K562 (cell line): ENCODE results near the gene ZNF800. TPM values are rescaled to one million over a fixed set of nuclear protein-coding genes. Genes with fewer than 3 reads are reported as not detected.
A peak's percentile ranks its signal among the peaks of the same experiment; 100 is the strongest.

Experiments used
- ESRRB ChIP-seq: fragments of 250-450 bp; sonication (Bioruptor Pico); IDR thresholded peaks from 2 replicates; pipeline ENCODE4 v1.5.0; 2020; ENCODE audit warnings: mild to moderate bottlenecking, moderate library complexity, borderline replicate concordance
- ETS1 ChIP-seq: conservative IDR thresholded peaks from 2 replicates; pipeline ENCODE4 v1.6.1; 2011; ENCODE audit warnings: low read depth, mild to moderate bottlenecking, low read length; ENCODE audit not compliant: control insufficient read depth
- FOXA1 ChIP-seq: fragments of 450-650 bp; IDR thresholded peaks from 2 replicates; pipeline ENCODE4 v1.6.1; 2016; ENCODE audit warnings: mild to moderate bottlenecking, borderline replicate concordance
- GMEB1 ChIP-seq: fragments of 250-450 bp; sonication (Bioruptor Pico); IDR thresholded peaks from 2 replicates; pipeline ENCODE4 v1.4.0; 2020; ENCODE audit warnings: mild to moderate bottlenecking
- HMG20B ChIP-seq: fragments of 250-450 bp; sonication (Bioruptor Pico); IDR thresholded peaks from 2 replicates; pipeline ENCODE4 v1.5.0; 2021; ENCODE audit warnings: mild to moderate bottlenecking
- KDM1A ChIP-seq, 2 experiments: fragments of 450-650 bp; IDR thresholded peaks; 2 replicates each; pipeline ENCODE4 v1.6.1; 2016; ENCODE audit warnings: mild to moderate bottlenecking in 2 of 2
- MECOM ChIP-seq: fragments of 250-450 bp; sonication (Bioruptor Pico); IDR thresholded peaks from 2 replicates; pipeline ENCODE4 v1.8.0; 2022; ENCODE audit warnings: inconsistent platforms
- NCOA4 ChIP-seq: fragments of 450-650 bp; IDR thresholded peaks from 2 replicates; pipeline ENCODE4 v1.6.1; 2018; ENCODE audit warnings: mild to moderate bottlenecking; ENCODE audit not compliant: partially characterized antibody
- PCBP2 ChIP-seq: fragments of 200-400 bp; formaldehyde crosslinking; IDR thresholded peaks from 2 replicates; pipeline ENCODE4 v1.6.1; 2018; ENCODE audit warnings: low read length, low read depth, mild to moderate bottlenecking, moderate library complexity; ENCODE audit not compliant: poor library complexity, severe bottlenecking
- RBM39 ChIP-seq: fragments of 200-400 bp; formaldehyde crosslinking; optimal IDR thresholded peaks from 2 replicates; pipeline ENCODE3; 2018; ENCODE audit warnings: low read depth, low read length
- SAFB ChIP-seq: fragments of 200-400 bp; formaldehyde crosslinking; IDR thresholded peaks from 2 replicates; pipeline ENCODE4 v1.6.1; 2017; ENCODE audit warnings: low read depth, low read length, borderline replicate concordance
- SNAPC5 ChIP-seq: fragments of 250-450 bp; sonication (Bioruptor Pico); IDR thresholded peaks from 2 replicates; pipeline ENCODE4 v1.8.0; 2021; ENCODE audit warnings: moderate library complexity, mild to moderate bottlenecking, inconsistent platforms
- SP2 ChIP-seq: IDR thresholded peaks from 2 replicates; pipeline ENCODE4 v1.6.1; 2011; ENCODE audit warnings: mild to moderate bottlenecking, low read depth, low read length, moderate library complexity; ENCODE audit not compliant: poor library complexity, severe bottlenecking; ENCODE audit errors: extremely low read depth
- SRSF7 ChIP-seq: fragments of 200-400 bp; formaldehyde crosslinking; optimal IDR thresholded peaks from 2 replicates; pipeline ENCODE3; 2017; ENCODE audit warnings: mild to moderate bottlenecking, low read depth, low read length
- TAL1 ChIP-seq: fragments of 450-650 bp; IDR thresholded peaks from 2 replicates; pipeline ENCODE4 v1.6.1; 2016; ENCODE audit warnings: mild to moderate bottlenecking
- TCF15 ChIP-seq: fragments of 250-450 bp; sonication (Bioruptor Pico); IDR thresholded peaks from 2 replicates; pipeline ENCODE4 v1.8.0; 2022; ENCODE audit warnings: moderate library complexity, mild to moderate bottlenecking, inconsistent platforms
- TEAD2 ChIP-seq: fragments of 450-650 bp; IDR thresholded peaks from 2 replicates; pipeline ENCODE4 v1.6.1; 2016; ENCODE audit warnings: missing genetic modification characterization, control low read depth, missing compliant biosample characterization
- YBX1 ChIP-seq: fragments of 450-650 bp; IDR thresholded peaks from 2 replicates; pipeline ENCODE4 v1.7.1; 2016; ENCODE audit warnings: mild to moderate bottlenecking
- ZKSCAN1 ChIP-seq: fragments of 150-350 bp; IDR thresholded peaks from 2 replicates; pipeline ENCODE4 v1.6.1; 2016; ENCODE audit warnings: low read depth, low read length
- ZNF197 ChIP-seq: fragments of 200-800 bp; sonication (Bioruptor generic); IDR thresholded peaks from 2 replicates; pipeline ENCODE4 v1.6.1; 2016; ENCODE audit warnings: low read depth, missing genetic modification characterization, missing compliant biosample characterization
- ZNF253 ChIP-seq: fragments of 250-450 bp; sonication (Bioruptor Pico); conservative IDR thresholded peaks from 2 replicates; pipeline ENCODE4 v1.6.1; 2021; ENCODE audit warnings: mild to moderate bottlenecking
- ZNF324 ChIP-seq: fragments of 250-450 bp; sonication (Bioruptor Pico); IDR thresholded peaks from 2 replicates; pipeline ENCODE4 v1.4.0; 2020; ENCODE audit warnings: mild to moderate bottlenecking
- ZNF398 ChIP-seq: fragments of 250-450 bp; sonication (Bioruptor Pico); IDR thresholded peaks from 2 replicates; pipeline ENCODE4 v1.8.0; 2021; ENCODE audit warnings: moderate library complexity, mild to moderate bottlenecking, inconsistent platforms
- ZNF444 ChIP-seq: fragments of 250-450 bp; sonication (Bioruptor Pico); IDR thresholded peaks from 2 replicates; pipeline ENCODE4 v1.4.0; 2020; ENCODE audit warnings: mild to moderate bottlenecking, moderate library complexity
- ZNF76 ChIP-seq: fragments of 250-450 bp; sonication (Bioruptor Pico); IDR thresholded peaks from 2 replicates; pipeline ENCODE4 v1.4.0; 2020; ENCODE audit warnings: mild to moderate bottlenecking, moderate library complexity, borderline replicate concordance
- polyA plus RNA-seq, 8 experiments: library from polyadenylated mRNA; depleted of rRNA in 4 of 8; stranded (reverse) in 5 of 8; unstranded in 3 of 8; fragments of >200 nt; fragmentation: Nextera tagmentation in 2 of 8; fragmentation: Illumina TruSeq in 1 of 8; extraction: Ambion mirVana in 2 of 8; extraction: Trizol in 1 of 8; gene quantifications; 2 replicates each; pipeline versions ENCODE4 v1.2.1 to v1.2.3, GENCODE V29; 2011 to 2014; ENCODE audit warnings: inconsistent platforms in 1 of 8, missing spikeins in 1 of 8
- total RNA-seq, 7 experiments: library from RNA; depleted of rRNA in 6 of 7; stranded (reverse); fragments of >200 nt in 6 of 7; fragmentation: Illumina TruSeq in 2 of 7; extraction: Trizol in 2 of 7; gene quantifications; 2 replicates each; pipeline versions ENCODE4 v1.2.1 to v1.2.3, GENCODE V29; 2011 to 2021; ENCODE audit warnings: low replicate concordance in 1 of 7

ZNF800 gene
- total and polyA plus RNA-seq, 9 of the 15 experiments (the other 6 are each of a cell fraction or from before 2014, with no cell fraction given): 7.5 to 58.3 (median 33.4) TPM

- TF ChIP-seq ZNF398 (no peak), SAFB (0 out of 2 replicates have a peak, but pooled peaks have one; percentile 52), NCOA4 (no peak), HMG20B (CRISPR knock-in tag) (no peak), SNAPC5 (CRISPR knock-in tag) (no peak), ZNF197 (CRISPR knock-in tag) (no peak), FOXA1 (no peak), PCBP2 (no peak), SP2 (no peak), ZNF253 (CRISPR knock-in tag) (no peak), RBM39 (no peak), TEAD2 (no peak), TAL1 (no peak), SRSF7 (no peak), ZNF76 (no peak), ZKSCAN1 (peak; percentile 31; the same call in 1 of the 2 replicates), ETS1 (peak; percentile 81), ZNF444 (CRISPR knock-in tag) (no peak), MECOM (no peak), YBX1 (no peak), ESRRB (CRISPR knock-in tag) (no peak), KDM1A (IDR thresholded peaks at IDR 0.05) (no peak), ZNF324 (CRISPR knock-in tag) (no peak), GMEB1 (CRISPR knock-in tag) (peak; percentile 43), TCF15 (CRISPR knock-in tag) (no peak)
Observed at GRCh38 chr7:127392566-127393367, at the start of gene ZNF800 (continued).
